NCI-H748 (cell line): Measurements from ENCODE around the gene TOLLIP.
"Not testable (repeated sequence)": the region's sequence is repeated elsewhere in the genome, so short reads cannot be mapped to it uniquely, and the experiment has no call there.

Experiments
- DNase-seq: peaks from one replicate; lab custom pipeline; 2025; ENCODE audit not compliant: unreplicated experiment; lab: John Stamatoyannopoulos, UW

Gene TOLLIP

GRCh38 chr11:1309498-1310317 is at the start of gene TOLLIP:
Gene TOLLIP (minus strand): TSS chr11:1309632. CDS start chr11:1309498, 134 bp downstream.
- DNase-seq, result peak; percentile 94

- not testable (repeated sequence) for DNase-seq
Observed at GRCh38 chr11:1358931-1359330, 49.5 kb upstream of the TOLLIP start.

- no peak for DNase-seq
Observed at GRCh38 chr11:1358286-1358685, 48.9 kb upstream of the TOLLIP start.

- DNase-seq, result no peak
Observed at GRCh38 chr11:1356478-1356960, 47.1 kb upstream of the TOLLIP start.

- DNase-seq, result no peak
Observed at GRCh38 chr11:1356007-1356435, 46.6 kb upstream of the TOLLIP start.

GRCh38 chr11:1354125-1354938 is 44.9 kb upstream of the TOLLIP start:
- no peak for DNase-seq

GRCh38 chr11:1353383-1354124 is 44.1 kb upstream of the TOLLIP start:
- DNase-seq, result no peak

GRCh38 chr11:1352696-1353382 is 43.4 kb upstream of the TOLLIP start:
- no peak for DNase-seq

GRCh38 chr11:1351278-1351937 is 42.0 kb upstream of the TOLLIP start:
- DNase-seq, result peak; percentile 47

GRCh38 chr11:1350086-1350725 is 40.8 kb upstream of the TOLLIP start:
- DNase-seq, result no peak

GRCh38 chr11:1349327-1350041 is 40.1 kb upstream of the TOLLIP start:
- no peak for DNase-seq

- DNase-seq, result no peak
Observed at GRCh38 chr11:1348796-1349326, 39.4 kb upstream of the TOLLIP start.

GRCh38 chr11:1348146-1348795 is 38.8 kb upstream of the TOLLIP start:
- no peak for DNase-seq

- DNase-seq, result not testable (repeated sequence)
Observed at GRCh38 chr11:1347411-1347999, 38.1 kb upstream of the TOLLIP start.

GRCh38 chr11:1346669-1347390 is 37.4 kb upstream of the TOLLIP start:
- no peak for DNase-seq

GRCh38 chr11:1345737-1346513 is 36.5 kb upstream of the TOLLIP start:
- no peak for DNase-seq
